SH-SY5Y (cell line): ENCODE measurements around the gene ANKRD52.

Source experiments
- GATA2 ChIP-seq: IDR thresholded peaks from 2 replicates; pipeline ENCODE4 v1.6.1; 2011; ENCODE audit warnings: mild to moderate bottlenecking, low read depth, low read length
- GATA3 ChIP-seq: IDR thresholded peaks from 2 replicates; pipeline ENCODE4 v1.6.1; 2011; ENCODE audit warnings: low read depth, mild to moderate bottlenecking, low read length, moderate library complexity

GRCh38 chr12:56188778-56189098, 69.4 kb downstream of the ANKRD52 start:
- TF ChIP-seq GATA2, result no peak
- no peak for TF ChIP-seq GATA3
